GM23338 (cell line): ENCODE results near the gene PTPN7. TPM values are rescaled to one million over a fixed set of nuclear protein-coding genes. Genes with fewer than 3 reads are reported as not detected.

ENCODE experiments used
- ATAC-seq: fragments of 200-7000 bp; cut with Tn5 transposase; 3 replicates; pipeline ENCODE4 v1.9.1; 2020
- DNase-seq: peaks from one replicate; pipeline ENCODE4 v3.0.0-alpha.2; 2015; ENCODE audit warnings: low spot score
- H2AFZ ChIP-seq: fragments of 200-600 bp; sonication (generic); 2 replicates; pipeline ENCODE4 v1.8.0; 2016; ENCODE audit warnings: antibody characterized with exemption, mild to moderate bottlenecking, moderate library complexity
- H3F3A ChIP-seq: fragments of 200-600 bp; sonication (generic); replicated peaks from 2 replicates; pipeline ENCODE4 v1.8.0; 2017; ENCODE audit warnings: antibody characterized with exemption, mixed run types, low read depth
- H3K27ac ChIP-seq: fragments of 200-600 bp; sonication (generic); 2 replicates; pipeline ENCODE4 v1.6.1; 2016; ENCODE audit warnings: low read depth
- H3K27me3 ChIP-seq: fragments of 200-600 bp; sonication (generic); 2 replicates; pipeline ENCODE4 v1.8.0; 2016; ENCODE audit warnings: mild to moderate bottlenecking, mixed run types, moderate library complexity; ENCODE audit not compliant: insufficient read depth
- H3K36me3 ChIP-seq: fragments of 200-600 bp; sonication (generic); 2 replicates; pipeline ENCODE4 v1.8.0; 2016; ENCODE audit warnings: mild to moderate bottlenecking; ENCODE audit not compliant: insufficient read depth
- H3K4me1 ChIP-seq: fragments of 200-600 bp; sonication (generic); 2 replicates; pipeline ENCODE4 v1.8.0; 2016; ENCODE audit warnings: mild to moderate bottlenecking, moderate library complexity; ENCODE audit not compliant: insufficient read depth
- H3K4me2 ChIP-seq: fragments of 200-600 bp; sonication (generic); 2 replicates; pipeline ENCODE4 v1.7.1; 2017; ENCODE audit warnings: mixed run types
- H3K4me3 ChIP-seq: fragments of 200-600 bp; sonication (generic); 2 replicates; pipeline ENCODE4 v1.6.1; 2016; ENCODE audit warnings: mixed run types
- H3K79me2 ChIP-seq: fragments of 200-600 bp; sonication (generic); replicated peaks from 2 replicates; pipeline ENCODE4 v1.8.0; 2017; ENCODE audit warnings: mild to moderate bottlenecking; ENCODE audit not compliant: insufficient read depth
- H3K9me2 ChIP-seq: fragments of 200-600 bp; sonication (generic); 2 replicates; pipeline ENCODE4 v1.8.0; 2017; ENCODE audit not compliant: insufficient read depth
- H4K20me1 ChIP-seq: fragments of 200-600 bp; sonication (generic); replicated peaks from 2 replicates; pipeline ENCODE4 v1.8.0; 2017; ENCODE audit warnings: mild to moderate bottlenecking; ENCODE audit not compliant: insufficient read depth
- H3K27ac Mint-ChIP-seq: 2 replicates; pipeline ENCODE4 v1.8.0; 2020; ENCODE audit warnings: inconsistent platforms, mild to moderate bottlenecking, moderate library complexity, mixed read lengths
- H3K27me3 Mint-ChIP-seq: 3 replicates; pipeline ENCODE4 v1.8.0; 2022; ENCODE audit warnings: low read depth, mild to moderate bottlenecking, moderate library complexity, mixed read lengths, inconsistent platforms; ENCODE audit not compliant: insufficient read depth, poor library complexity
- H3K36me3 Mint-ChIP-seq: 3 replicates; pipeline ENCODE4 v1.8.0; 2021; ENCODE audit warnings: low read depth, mild to moderate bottlenecking, inconsistent platforms, moderate library complexity, mixed read lengths
- H3K4me1 Mint-ChIP-seq: 3 replicates; pipeline ENCODE4 v1.8.0; 2020; ENCODE audit warnings: mild to moderate bottlenecking, inconsistent platforms, mixed read lengths
- H3K4me3 Mint-ChIP-seq: 3 replicates; pipeline ENCODE4 v1.8.0; 2021; ENCODE audit warnings: moderate library complexity, mild to moderate bottlenecking, inconsistent platforms, mixed read lengths
- H3K9me3 Mint-ChIP-seq: 3 replicates; pipeline ENCODE4 v1.8.0; 2020; ENCODE audit warnings: moderate library complexity, mild to moderate bottlenecking, inconsistent platforms, mixed read lengths
- CREB1 ChIP-seq: fragments of 250-450 bp; sonication (Bioruptor Pico); IDR thresholded peaks from 2 replicates; pipeline ENCODE4 v1.5.0; 2020; ENCODE audit warnings: low read depth, mild to moderate bottlenecking, moderate library complexity
- EZH2 ChIP-seq: fragments of 200-600 bp; sonication (generic); IDR thresholded peaks from one replicate; pipeline ENCODE4 v1.8.0; 2017; ENCODE audit warnings: antibody characterized with exemption, mild to moderate bottlenecking, low read depth; ENCODE audit not compliant: unreplicated experiment
- EZH2phosphoT487 ChIP-seq: fragments of 200-600 bp; sonication (generic); IDR thresholded peaks from one replicate; pipeline ENCODE4 v1.8.1; 2018; ENCODE audit warnings: antibody characterized with exemption; ENCODE audit not compliant: unreplicated experiment
- JUNB ChIP-seq: IDR thresholded peaks from one replicate; pipeline ENCODE4 v1.6.1; 2016; ENCODE audit warnings: antibody characterized with exemption; ENCODE audit not compliant: unreplicated experiment
- NANOG ChIP-seq: IDR thresholded peaks from 2 replicates; pipeline ENCODE4 v1.6.1; 2016; ENCODE audit warnings: antibody characterized with exemption, borderline replicate concordance
- POLR2AphosphoS5 ChIP-seq: IDR thresholded peaks from 2 replicates; pipeline ENCODE4 v1.6.1; 2016; ENCODE audit warnings: antibody characterized with exemption, low read depth
- STAT1 ChIP-seq: IDR thresholded peaks from one replicate; pipeline ENCODE4 v1.6.1; 2016; ENCODE audit warnings: antibody characterized with exemption; ENCODE audit not compliant: unreplicated experiment
- ZNF114 ChIP-seq: fragments of 250-450 bp; sonication (Bioruptor Pico); IDR thresholded peaks from 2 replicates; pipeline ENCODE4 v1.5.0; 2020; ENCODE audit warnings: mild to moderate bottlenecking, moderate library complexity
- ZNF331 ChIP-seq: fragments of 250-450 bp; sonication (Bioruptor Pico); IDR thresholded peaks from 2 replicates; pipeline ENCODE4 v1.5.0; 2020; ENCODE audit warnings: low read depth, mild to moderate bottlenecking, moderate library complexity
- polyA plus RNA-seq: library from polyadenylated mRNA; unstranded; fragments of >200 nt; fragmentation: Nextera tagmentation; extraction: Ambion mirVana; gene quantifications from 2 replicates; pipeline ENCODE4 v1.2.1, GENCODE V29; 2016
- total RNA-seq: library from RNA; depleted of rRNA; stranded (reverse); fragments of >200 nt; shearing (Covaris generic); gene quantifications from 2 replicates; pipeline ENCODE4 v1.2.3, GENCODE V29; 2014
- TF ChIP-seq, protein P1 (sequence below), 2 experiments: fragments of 200-600 bp in 1 of 2; sonication (generic) in 1 of 2; conservative IDR thresholded peaks; 2 replicates each; pipeline versions ENCODE4 v1.5.1 to v1.6.1; 2016 to 2017; ENCODE audit warnings: antibody characterized with exemption in 2 of 2, low read depth in 2 of 2, mild to moderate bottlenecking in 2 of 2, moderate library complexity in 1 of 2
- TF ChIP-seq, protein P2 (sequence below): IDR thresholded peaks from one replicate; pipeline ENCODE4 v1.6.1; 2018; ENCODE audit warnings: antibody characterized with exemption; ENCODE audit not compliant: unreplicated experiment
- TF ChIP-seq, protein P3 (sequence below): IDR thresholded peaks from 2 replicates; pipeline ENCODE4 v1.6.1; 2016; ENCODE audit warnings: antibody characterized with exemption
- TF ChIP-seq, protein P4 (sequence below): fragments of 250-450 bp; sonication (Bioruptor Pico); IDR thresholded peaks from 2 replicates; pipeline ENCODE4 v1.5.0; 2020; ENCODE audit warnings: mild to moderate bottlenecking, moderate library complexity

The PTPN7 gene
- total and polyA plus RNA-seq, 2 experiments from 2014 or later, result not detected

DNA sequence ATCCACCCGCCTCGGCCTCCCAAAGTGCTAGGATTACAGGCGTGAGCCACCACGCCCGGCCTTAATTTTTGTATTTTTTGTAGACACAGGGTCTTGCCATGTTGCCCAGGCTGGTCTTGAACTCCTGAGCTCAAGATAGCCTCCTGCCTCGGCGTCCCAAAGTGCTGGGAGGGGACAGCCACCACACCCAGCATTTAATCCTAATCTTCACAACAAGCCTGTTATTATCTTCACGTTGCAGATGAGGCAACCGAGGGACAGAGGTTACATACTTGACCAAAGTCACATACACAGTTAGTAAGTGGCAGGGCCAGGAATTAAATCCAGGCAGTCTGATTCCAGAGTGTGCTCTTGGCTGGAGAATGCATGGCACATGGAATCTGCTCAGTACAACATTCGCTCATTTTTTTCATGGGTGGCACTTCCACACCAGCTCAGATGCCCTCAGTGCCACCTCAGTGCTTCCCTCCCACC, 42.5 kb downstream of the PTPN7 start:
- peaks cover 12% of the 10 kb centered on the region for H3K27me3 Mint-ChIP-seq
- H3K36me3 Mint-ChIP-seq, result no peaks in the 10 kb centered on the region; the same call in 2 of the 3 replicates
- peaks cover 10% of the 10 kb centered on the region; the same call in 1 of the 2 replicates for H3K4me1 ChIP-seq
- no peak overlapping the region for H3K4me3 Mint-ChIP-seq
- DNase-seq, result no peak
- no peaks in the 10 kb centered on the region for H3K9me3 Mint-ChIP-seq
- no peak overlapping the region for H3K27ac Mint-ChIP-seq
- no peak overlapping the region for H3K4me3 ChIP-seq
- no peak overlapping the region for H3K4me2 ChIP-seq
- H3K79me2 ChIP-seq, result no peaks in the 10 kb centered on the region
- no peaks in the 10 kb centered on the region for H3K36me3 ChIP-seq
- H4K20me1 ChIP-seq, result no peaks in the 10 kb centered on the region
- ATAC-seq, result no peak
- H3F3A ChIP-seq, result no peaks in the 10 kb centered on the region
- no peak overlapping the region for H2AFZ ChIP-seq
- no peaks in the 10 kb centered on the region for H3K9me2 ChIP-seq
- peaks cover 22% of the 10 kb centered on the region for H3K4me1 Mint-ChIP-seq
- TF ChIP-seq, protein P1, sequence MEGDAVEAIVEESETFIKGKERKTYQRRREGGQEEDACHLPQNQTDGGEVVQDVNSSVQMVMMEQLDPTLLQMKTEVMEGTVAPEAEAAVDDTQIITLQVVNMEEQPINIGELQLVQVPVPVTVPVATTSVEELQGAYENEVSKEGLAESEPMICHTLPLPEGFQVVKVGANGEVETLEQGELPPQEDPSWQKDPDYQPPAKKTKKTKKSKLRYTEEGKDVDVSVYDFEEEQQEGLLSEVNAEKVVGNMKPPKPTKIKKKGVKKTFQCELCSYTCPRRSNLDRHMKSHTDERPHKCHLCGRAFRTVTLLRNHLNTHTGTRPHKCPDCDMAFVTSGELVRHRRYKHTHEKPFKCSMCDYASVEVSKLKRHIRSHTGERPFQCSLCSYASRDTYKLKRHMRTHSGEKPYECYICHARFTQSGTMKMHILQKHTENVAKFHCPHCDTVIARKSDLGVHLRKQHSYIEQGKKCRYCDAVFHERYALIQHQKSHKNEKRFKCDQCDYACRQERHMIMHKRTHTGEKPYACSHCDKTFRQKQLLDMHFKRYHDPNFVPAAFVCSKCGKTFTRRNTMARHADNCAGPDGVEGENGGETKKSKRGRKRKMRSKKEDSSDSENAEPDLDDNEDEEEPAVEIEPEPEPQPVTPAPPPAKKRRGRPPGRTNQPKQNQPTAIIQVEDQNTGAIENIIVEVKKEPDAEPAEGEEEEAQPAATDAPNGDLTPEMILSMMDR (conservative IDR thresholded peaks at IDR 0.05; ENCODE audit: low read depth in 2 of 2), result no peak
- TF ChIP-seq, protein P2, sequence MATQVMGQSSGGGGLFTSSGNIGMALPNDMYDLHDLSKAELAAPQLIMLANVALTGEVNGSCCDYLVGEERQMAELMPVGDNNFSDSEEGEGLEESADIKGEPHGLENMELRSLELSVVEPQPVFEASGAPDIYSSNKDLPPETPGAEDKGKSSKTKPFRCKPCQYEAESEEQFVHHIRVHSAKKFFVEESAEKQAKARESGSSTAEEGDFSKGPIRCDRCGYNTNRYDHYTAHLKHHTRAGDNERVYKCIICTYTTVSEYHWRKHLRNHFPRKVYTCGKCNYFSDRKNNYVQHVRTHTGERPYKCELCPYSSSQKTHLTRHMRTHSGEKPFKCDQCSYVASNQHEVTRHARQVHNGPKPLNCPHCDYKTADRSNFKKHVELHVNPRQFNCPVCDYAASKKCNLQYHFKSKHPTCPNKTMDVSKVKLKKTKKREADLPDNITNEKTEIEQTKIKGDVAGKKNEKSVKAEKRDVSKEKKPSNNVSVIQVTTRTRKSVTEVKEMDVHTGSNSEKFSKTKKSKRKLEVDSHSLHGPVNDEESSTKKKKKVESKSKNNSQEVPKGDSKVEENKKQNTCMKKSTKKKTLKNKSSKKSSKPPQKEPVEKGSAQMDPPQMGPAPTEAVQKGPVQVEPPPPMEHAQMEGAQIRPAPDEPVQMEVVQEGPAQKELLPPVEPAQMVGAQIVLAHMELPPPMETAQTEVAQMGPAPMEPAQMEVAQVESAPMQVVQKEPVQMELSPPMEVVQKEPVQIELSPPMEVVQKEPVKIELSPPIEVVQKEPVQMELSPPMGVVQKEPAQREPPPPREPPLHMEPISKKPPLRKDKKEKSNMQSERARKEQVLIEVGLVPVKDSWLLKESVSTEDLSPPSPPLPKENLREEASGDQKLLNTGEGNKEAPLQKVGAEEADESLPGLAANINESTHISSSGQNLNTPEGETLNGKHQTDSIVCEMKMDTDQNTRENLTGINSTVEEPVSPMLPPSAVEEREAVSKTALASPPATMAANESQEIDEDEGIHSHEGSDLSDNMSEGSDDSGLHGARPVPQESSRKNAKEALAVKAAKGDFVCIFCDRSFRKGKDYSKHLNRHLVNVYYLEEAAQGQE, result no peak
- TF ChIP-seq NANOG (no peak), STAT1 (no peak), CREB1 (CRISPR knock-in tag) (no peak), JUNB (no peak), ZNF331 (CRISPR knock-in tag) (no peak), EZH2phosphoT487 (no peak), EZH2 (no peak), POLR2AphosphoS5 (no peak), ZNF114 (no peak)
- TF ChIP-seq, protein P3, sequence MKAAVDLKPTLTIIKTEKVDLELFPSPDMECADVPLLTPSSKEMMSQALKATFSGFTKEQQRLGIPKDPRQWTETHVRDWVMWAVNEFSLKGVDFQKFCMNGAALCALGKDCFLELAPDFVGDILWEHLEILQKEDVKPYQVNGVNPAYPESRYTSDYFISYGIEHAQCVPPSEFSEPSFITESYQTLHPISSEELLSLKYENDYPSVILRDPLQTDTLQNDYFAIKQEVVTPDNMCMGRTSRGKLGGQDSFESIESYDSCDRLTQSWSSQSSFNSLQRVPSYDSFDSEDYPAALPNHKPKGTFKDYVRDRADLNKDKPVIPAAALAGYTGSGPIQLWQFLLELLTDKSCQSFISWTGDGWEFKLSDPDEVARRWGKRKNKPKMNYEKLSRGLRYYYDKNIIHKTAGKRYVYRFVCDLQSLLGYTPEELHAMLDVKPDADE, result no peak
- TF ChIP-seq, protein P4, sequence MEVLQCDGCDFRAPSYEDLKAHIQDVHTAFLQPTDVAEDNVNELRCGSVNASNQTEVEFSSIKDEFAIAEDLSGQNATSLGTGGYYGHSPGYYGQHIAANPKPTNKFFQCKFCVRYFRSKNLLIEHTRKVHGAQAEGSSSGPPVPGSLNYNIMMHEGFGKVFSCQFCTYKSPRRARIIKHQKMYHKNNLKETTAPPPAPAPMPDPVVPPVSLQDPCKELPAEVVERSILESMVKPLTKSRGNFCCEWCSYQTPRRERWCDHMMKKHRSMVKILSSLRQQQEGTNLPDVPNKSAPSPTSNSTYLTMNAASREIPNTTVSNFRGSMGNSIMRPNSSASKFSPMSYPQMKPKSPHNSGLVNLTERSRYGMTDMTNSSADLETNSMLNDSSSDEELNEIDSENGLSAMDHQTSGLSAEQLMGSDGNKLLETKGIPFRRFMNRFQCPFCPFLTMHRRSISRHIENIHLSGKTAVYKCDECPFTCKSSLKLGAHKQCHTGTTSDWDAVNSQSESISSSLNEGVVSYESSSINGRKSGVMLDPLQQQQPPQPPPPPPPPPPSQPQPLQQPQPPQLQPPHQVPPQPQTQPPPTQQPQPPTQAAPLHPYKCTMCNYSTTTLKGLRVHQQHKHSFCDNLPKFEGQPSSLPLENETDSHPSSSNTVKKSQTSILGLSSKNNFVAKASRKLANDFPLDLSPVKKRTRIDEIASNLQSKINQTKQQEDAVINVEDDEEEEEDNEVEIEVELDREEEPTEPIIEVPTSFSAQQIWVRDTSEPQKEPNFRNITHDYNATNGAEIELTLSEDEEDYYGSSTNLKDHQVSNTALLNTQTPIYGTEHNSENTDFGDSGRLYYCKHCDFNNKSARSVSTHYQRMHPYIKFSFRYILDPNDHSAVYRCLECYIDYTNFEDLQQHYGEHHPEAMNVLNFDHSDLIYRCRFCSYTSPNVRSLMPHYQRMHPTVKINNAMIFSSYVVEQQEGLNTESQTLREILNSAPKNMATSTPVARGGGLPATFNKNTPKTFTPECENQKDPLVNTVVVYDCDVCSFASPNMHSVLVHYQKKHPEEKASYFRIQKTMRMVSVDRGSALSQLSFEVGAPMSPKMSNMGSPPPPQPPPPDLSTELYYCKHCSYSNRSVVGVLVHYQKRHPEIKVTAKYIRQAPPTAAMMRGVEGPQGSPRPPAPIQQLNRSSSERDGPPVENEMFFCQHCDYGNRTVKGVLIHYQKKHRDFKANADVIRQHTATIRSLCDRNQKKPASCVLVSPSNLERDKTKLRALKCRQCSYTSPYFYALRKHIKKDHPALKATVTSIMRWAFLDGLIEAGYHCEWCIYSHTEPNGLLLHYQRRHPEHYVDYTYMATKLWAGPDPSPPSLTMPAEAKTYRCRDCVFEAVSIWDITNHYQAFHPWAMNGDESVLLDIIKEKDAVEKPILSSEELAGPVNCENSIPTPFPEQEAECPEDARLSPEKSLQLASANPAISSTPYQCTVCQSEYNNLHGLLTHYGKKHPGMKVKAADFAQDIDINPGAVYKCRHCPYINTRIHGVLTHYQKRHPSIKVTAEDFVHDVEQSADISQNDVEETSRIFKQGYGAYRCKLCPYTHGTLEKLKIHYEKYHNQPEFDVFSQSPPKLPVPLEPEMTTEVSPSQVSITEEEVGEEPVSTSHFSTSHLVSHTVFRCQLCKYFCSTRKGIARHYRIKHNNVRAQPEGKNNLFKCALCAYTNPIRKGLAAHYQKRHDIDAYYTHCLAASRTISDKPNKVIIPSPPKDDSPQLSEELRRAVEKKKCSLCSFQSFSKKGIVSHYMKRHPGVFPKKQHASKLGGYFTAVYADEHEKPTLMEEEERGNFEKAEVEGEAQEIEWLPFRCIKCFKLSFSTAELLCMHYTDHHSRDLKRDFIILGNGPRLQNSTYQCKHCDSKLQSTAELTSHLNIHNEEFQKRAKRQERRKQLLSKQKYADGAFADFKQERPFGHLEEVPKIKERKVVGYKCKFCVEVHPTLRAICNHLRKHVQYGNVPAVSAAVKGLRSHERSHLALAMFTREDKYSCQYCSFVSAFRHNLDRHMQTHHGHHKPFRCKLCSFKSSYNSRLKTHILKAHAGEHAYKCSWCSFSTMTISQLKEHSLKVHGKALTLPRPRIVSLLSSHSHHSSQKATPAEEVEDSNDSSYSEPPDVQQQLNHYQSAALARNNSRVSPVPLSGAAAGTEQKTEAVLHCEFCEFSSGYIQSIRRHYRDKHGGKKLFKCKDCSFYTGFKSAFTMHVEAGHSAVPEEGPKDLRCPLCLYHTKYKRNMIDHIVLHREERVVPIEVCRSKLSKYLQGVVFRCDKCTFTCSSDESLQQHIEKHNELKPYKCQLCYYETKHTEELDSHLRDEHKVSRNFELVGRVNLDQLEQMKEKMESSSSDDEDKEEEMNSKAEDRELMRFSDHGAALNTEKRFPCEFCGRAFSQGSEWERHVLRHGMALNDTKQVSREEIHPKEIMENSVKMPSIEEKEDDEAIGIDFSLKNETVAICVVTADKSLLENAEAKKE (CRISPR knock-in tag), result no peak
- H3K27ac ChIP-seq, result no peak overlapping the region
- H3K27me3 ChIP-seq, result no peaks in the 10 kb centered on the region
